Ramos (cell line): ENCODE measurements around the gene MCF2L.
"Not testable (repeated sequence)": the region's sequence is repeated elsewhere in the genome, so short reads cannot be mapped to it uniquely, and the experiment has no call there.

Experiments
- in situ Hi-C: fragments of 300-500 bp; cut with MboI; formaldehyde crosslinking; loops from one replicate; pipeline ENCODE4 v1.14.3; 2022; ENCODE audit warnings: low sequenced_read_pairs; ENCODE audit not compliant: unreplicated experiment

The MCF2L gene

DNA sequence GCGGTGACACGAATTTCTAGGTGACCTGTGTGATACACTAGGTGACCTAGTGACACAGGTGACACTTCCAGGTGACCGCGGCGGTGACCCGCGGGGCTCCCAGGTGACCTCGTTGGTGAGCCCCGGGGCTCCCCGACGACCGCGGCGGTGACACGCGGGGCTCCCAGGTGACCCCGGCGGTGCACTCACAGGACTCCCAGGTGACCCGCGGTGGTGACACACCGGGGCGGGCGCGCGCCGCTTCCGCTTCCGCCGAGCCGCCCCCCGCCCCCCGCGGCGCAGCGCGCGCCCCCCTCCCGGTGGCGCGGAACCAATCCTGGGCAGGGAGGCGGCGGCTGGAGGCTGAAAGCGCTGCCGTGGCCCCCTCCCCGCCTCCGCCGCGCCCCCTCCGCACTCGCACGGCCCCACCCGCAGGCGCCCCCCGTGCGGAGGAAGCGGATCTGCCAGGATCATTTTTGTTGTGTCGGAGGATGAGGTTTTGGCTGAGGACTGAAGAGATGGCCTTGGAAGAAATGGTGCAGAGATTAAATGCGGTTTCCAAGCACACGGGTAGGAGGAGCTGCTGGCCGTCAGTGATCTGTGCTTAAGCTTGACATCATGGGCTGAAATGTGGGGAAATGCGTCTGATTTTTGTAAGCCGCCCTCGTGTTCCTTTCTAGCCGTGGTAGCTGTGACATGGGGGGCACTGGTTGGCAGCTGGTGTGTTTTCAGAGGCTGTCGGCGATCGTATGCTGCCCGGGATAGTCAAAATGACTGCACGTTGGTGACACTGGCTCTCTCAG, at the start of gene MCF2L:
Gene MCF2L, plus strand, starts transcription at position 305 of the 782 bp plus-strand sequence. Its CDS starts 166 bp downstream, at position 471.
- in situ Hi-C loops, result no loop called here

- in situ Hi-C loops, result no loop called here
Measured at GRCh38 chr13:112923962-112924361, 45.1 kb upstream of the MCF2L start.

DNA sequence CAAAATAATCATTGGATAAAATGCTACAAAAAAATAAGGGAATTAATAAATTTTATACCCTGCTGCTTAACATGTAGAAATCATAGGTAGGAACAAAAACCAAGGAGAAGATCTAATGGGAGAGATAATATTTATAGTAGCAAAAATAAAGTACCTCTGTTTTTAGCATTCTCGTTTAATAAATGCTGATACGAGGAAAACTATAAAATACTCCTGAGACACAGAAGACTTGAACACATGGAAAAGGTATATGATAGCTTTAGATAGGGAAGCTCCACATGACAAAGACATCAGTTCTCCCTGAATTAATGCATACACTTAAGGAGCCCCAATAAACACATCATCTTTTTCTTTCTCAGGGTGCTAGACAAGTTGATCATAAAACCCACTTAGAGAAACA, 44.6 kb upstream of the MCF2L start:
- in situ Hi-C loops, result no loop called here

GRCh38 chr13:112926003-112926402, 43.0 kb upstream of the MCF2L start:
- in situ Hi-C loops, result no loop called here

GRCh38 chr13:112926993-112927392, 42.0 kb upstream of the MCF2L start:
- in situ Hi-C loops, result no loop called here

DNA sequence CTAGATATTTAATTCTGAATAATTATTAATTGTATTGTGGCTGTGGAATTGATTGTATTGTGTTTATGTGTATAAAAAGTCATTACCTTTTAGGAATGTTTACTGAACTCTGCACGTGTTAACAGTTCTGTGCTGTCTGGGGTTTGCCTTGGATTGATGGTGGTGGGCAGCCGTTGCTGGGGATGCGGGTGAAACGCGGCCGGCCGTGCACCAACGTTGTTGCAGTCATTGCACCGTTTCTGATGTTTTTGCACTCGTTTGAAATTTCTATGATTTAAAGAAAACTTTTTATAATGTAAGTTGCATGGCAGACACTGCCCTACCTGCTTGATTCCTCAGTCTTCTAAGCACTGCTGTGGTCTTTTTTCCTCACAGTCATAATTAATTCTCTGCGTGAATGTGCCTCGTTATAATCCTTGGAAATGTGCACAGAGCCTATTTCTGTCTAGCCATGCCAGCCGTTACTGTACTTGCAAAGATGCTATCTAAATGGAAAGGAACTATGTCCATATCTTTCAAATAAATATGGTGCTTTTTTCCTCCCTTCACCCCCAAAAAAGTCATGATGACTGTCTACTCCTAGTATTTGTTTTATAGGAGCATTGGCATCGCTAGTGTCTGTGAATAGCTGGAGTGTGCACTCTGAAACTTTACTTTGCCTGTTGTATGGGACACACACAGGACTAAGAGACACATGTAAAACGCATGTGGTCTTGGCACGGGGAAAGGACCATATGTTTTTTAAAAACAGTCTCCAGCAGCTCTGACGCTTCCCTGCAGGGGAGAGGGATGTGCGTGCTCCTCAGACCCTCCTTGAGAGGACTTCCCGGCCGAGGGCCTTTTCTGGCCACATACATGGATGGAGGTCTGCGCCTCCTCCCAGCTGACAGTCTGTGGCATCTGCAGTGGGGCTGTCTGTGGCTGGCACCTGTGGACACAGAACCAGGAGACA, 40.7 kb upstream of the MCF2L start:
- in situ Hi-C loops, result no loop called here

DNA sequence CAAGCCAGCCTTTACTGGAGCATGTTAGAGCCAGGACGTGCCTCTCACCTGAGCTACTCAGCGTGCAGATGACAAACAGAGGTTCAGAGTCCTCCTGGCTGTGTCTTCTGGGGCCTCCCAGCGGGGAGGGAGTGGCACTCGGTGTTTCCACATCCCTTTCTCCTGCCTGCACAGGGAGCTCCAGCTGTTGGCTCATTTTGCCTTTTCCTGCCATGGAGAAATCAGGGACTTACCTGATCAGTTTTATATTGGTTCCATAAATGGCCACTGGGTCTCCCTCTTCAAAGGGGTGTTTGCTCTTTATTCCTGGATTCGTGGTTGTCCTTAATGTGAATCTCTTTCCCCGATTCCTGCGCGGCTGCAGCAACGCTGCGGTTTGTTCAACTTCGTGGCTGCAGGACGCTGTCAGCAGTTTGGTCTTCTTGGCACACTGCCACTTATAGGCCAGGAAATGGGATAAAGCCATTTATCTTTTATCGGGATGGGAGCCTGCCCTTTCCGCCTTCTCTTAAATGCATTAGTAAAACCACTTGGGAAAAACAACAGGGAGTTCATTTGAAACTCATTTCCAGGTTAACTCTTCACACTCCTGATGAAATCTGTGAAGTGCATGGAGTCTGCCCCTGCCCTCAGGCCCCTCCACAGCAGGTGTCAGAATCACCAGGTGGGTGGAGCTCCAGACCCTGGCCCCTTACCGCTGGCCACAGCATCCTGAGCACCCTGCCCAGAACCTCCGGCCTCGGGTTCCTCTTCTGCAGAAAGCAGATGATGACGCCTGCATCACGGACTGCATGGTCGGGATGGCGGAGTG, 39.8 kb upstream of the MCF2L start:
- in situ Hi-C loops, result no loop called here

DNA sequence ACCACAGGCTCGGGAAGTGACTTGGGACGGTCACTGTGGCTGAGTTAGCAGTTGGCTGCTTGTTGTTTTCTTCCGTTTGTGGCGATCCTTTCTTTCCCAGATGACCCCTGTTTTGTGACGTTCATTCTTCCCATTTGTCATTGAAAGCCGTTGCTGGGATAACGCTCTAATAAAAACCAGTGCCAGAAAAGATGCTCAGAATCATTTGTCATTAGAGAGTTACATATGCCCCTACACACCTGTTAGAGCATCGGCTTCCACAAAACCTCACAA, 39.3 kb upstream of the MCF2L start:
- in situ Hi-C loops, result no loop called here

DNA sequence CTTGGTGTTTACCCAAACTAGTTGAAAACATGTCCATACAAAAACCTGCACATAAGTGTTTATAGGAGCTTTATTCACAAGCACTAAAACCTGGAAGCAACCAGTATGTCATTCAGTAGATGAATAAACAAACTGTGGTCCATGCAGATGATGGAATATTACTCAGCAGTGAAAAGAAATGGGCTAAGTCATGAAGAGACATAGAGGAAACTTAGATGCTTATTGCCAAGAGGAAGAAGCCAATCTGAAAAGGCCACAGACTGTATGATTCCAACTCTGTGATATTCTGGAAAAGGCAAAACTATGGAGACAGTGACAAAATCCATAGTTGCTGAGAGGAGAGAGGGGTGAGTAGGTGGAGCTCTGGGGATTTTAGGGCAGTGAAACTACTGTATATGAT, 38.8 kb upstream of the MCF2L start:
- in situ Hi-C loops, result no loop called here

- in situ Hi-C loops, result no loop called here
Measured at GRCh38 chr13:112931028-112931934, 37.7 kb upstream of the MCF2L start.

DNA sequence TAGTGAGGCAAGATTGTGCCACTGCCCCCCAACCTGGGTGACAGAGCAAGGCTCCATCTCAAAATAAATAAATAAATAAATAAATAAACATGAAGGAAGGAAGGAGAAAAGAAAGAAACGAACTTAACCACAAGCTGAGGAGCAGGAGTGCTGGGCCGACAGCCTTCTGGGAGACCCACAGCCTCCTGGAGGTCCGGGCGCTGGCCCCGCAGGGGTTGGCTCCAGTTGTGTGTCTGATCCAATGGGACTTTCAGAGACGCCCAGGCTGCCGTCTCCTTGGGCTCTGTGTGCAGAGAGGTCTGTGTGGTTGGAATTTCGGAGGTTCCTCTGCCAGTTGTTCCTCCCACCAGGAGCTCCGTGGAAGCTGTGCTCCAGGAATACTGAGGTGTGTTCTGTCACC, 36.0 kb upstream of the MCF2L start:
- in situ Hi-C loops, result no loop called here

DNA sequence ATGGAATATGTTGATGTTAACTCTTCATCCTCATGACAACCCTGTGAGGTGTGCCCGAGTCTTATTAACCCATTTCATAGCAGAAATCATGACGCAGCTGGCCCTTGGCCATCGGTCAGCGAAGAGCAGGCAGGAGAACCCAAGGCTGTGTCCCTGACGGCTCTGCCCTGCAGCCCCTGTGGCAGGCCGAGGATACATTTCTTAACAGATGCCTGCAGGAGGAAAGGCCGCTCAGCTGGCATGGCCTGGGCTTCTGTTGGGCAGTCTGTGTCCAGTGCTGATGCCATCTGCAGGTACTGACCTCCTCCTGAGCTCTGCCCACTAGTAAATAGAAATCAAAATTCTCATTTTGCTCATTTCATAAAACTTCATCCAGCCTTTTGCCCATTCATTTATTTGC, 35.4 kb upstream of the MCF2L start:
- in situ Hi-C loops, result no loop called here

DNA sequence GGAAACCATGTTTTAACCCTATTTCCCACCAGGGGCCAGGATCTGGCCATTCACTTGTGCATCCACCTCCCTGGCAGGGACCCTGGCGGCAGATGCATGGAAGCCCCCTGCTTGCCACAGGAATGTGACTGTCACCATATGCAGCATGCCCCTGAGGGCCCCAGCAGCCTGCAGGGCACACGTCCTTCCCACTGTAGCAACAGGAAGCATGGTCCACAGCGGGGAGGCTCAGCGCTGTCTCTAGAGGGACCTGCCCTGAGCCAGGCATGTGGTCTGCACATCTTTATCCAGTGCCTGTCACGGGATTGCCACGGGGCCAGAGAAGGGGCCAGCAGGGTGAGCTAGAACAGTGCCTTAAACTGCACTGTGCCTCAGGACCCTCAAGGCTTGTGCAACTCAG, 34.9 kb upstream of the MCF2L start:
- in situ Hi-C loops, result no loop called here

DNA sequence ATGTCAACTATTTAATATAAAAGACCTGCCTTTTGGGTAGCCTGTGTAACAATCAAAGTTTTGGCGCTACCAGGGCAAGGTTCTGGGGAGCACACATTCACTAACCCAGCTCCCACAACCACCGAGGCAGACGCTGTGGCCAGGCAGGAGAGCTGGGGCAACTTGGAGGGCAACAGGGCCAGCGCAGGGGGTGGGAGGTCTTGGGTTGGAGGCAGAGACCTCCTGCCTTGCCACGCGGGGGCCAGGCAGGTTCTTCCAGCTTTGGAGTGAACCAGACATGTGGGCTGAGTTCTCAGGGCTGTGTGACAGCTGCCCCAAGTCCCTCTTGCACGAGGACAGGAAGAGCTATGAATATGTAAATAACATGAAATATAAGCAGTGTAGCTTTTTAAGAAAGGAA, 30.3 kb upstream of the MCF2L start:
- in situ Hi-C loops, result no loop called here

GRCh38 chr13:112940236-112940635, 28.8 kb upstream of the MCF2L start:
- in situ Hi-C loops, result no loop called here

DNA sequence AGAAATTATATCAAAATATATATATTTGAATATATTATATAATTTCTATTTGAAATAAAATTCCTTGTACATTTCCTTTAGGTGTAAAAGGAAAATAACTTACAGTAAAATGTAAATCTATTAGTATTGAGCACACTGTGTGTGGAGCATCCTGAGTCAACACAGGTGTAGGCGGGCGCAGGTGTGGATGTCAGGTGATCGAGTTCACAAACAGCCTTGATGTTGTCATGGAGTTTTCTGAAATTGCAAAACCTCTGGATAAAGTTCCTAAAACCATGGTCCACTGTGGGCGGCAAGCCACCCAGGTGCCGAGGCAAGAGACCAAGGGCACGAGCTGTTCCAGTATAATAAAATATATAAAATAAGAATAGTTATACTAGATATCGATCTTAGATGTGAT, 27.7 kb upstream of the MCF2L start:
- in situ Hi-C loops, result no loop called here

- in situ Hi-C loops, result not testable (repeated sequence)
Measured at GRCh38 chr13:112941765-112942164, 27.2 kb upstream of the MCF2L start.

DNA sequence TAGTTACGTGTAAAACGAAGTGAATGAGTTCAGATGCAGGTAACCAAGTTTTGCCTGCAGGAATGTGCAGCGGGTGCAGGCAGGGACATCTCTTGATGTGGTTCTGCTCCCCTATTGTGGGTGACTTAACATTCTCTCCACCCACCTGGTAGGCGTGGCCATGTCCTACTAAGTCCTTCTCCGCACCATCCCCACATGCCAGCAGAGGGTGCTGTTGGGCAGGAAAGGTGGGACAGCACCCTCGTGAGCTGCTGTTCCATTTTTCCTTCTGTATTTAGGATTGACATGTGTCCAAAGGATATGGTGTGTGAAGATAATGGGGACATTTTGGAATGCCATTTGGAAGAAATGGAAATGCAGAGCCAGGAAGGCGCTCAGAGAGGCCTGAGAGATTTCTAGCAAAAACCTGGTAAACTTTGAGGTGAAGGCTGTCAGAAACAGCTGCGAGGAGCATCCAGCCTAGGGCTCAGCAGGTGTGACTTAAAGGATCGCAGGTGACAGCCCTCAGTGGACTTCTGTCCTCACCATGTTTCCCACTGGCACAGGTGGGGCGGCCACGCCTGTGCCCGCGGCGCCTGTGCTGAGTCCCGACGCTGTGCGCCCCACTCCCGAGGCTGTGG, 26.2 kb upstream of the MCF2L start:
- in situ Hi-C loops, result no loop called here
